HepG2 (cell line): ENCODE data around the gene BBS1. TPM values are rescaled to one million over a fixed set of nuclear protein-coding genes. Genes with fewer than 3 reads are reported as not detected.

Experiments used
- ISX ChIP-seq: sonication (generic); formaldehyde crosslinking; conservative IDR thresholded peaks from 2 replicates; pipeline ENCODE4 v1.5.0; 2020; ENCODE audit warnings: missing genetic modification reagents
- KDM4B ChIP-seq: sonication (generic); formaldehyde crosslinking; IDR thresholded peaks from 2 replicates; pipeline ENCODE4 v1.4.0; 2020; ENCODE audit warnings: missing genetic modification reagents
- KDM5A ChIP-seq: fragments of 200-600 bp; sonication (generic); IDR thresholded peaks from 2 replicates; pipeline ENCODE4 v1.7.0; 2018; ENCODE audit warnings: antibody characterized with exemption, mild to moderate bottlenecking, low read length, borderline replicate concordance
- PITX1 ChIP-seq: sonication (generic); formaldehyde crosslinking; IDR thresholded peaks from 2 replicates; pipeline ENCODE4 v1.5.1; 2020; ENCODE audit warnings: mild to moderate bottlenecking, missing genetic modification reagents
- SP4 ChIP-seq: sonication (generic); formaldehyde crosslinking; IDR thresholded peaks from 2 replicates; pipeline ENCODE4 v1.8.1; 2023; ENCODE audit warnings: mild to moderate bottlenecking, missing genetic modification reagents
- TEAD3 ChIP-seq: optimal IDR thresholded peaks from 2 replicates; pipeline ENCODE3; 2016; ENCODE audit warnings: borderline replicate concordance
- TP53 ChIP-seq: sonication (generic); formaldehyde crosslinking; conservative IDR thresholded peaks from 2 replicates; pipeline ENCODE4 v1.4.0; 2020; ENCODE audit warnings: missing genetic modification reagents
- TRIM24 ChIP-seq: sonication (generic); formaldehyde crosslinking; IDR thresholded peaks from 2 replicates; pipeline ENCODE4 v1.8.0; 2022; ENCODE audit warnings: mild to moderate bottlenecking, missing genetic modification reagents
- ZNF326 ChIP-seq: sonication (generic); formaldehyde crosslinking; IDR thresholded peaks from 2 replicates; pipeline ENCODE4 v1.4.0; 2020; ENCODE audit warnings: missing genetic modification reagents, borderline replicate concordance
- ZNF350 ChIP-seq: sonication (generic); formaldehyde crosslinking; IDR thresholded peaks from 2 replicates; pipeline ENCODE4 v1.4.0; 2020; ENCODE audit warnings: mild to moderate bottlenecking, low read depth, missing genetic modification reagents, borderline replicate concordance
- ZNF747 ChIP-seq: sonication (generic); formaldehyde crosslinking; IDR thresholded peaks from 2 replicates; pipeline ENCODE4 v1.8.1; 2023; ENCODE audit warnings: missing genetic modification reagents, mild to moderate bottlenecking, borderline replicate concordance
- ZNF781 ChIP-seq: sonication (generic); formaldehyde crosslinking; IDR thresholded peaks from 2 replicates; pipeline ENCODE4 v1.5.1; 2020; ENCODE audit warnings: borderline replicate concordance, mild to moderate bottlenecking, missing genetic modification reagents; ENCODE audit errors: not compliant biosample characterization
- ZSCAN22 ChIP-seq: sonication (generic); formaldehyde crosslinking; IDR thresholded peaks from 2 replicates; pipeline ENCODE4 v1.4.0; 2020; ENCODE audit warnings: mild to moderate bottlenecking, missing genetic modification reagents
- polyA plus RNA-seq, 8 experiments: library from polyadenylated mRNA; depleted of rRNA in 3 of 8; stranded (reverse) in 7 of 8; unstranded in 1 of 8; fragments of >200 nt; fragmentation: Illumina TruSeq in 4 of 8; extraction: Trizol in 4 of 8; gene quantifications; 2 replicates each; pipeline versions ENCODE4 v1.2.1 to v1.2.3, GENCODE V29; 2011 to 2016; ENCODE audit warnings: low read depth in 4 of 8, missing spikeins in 1 of 8, mixed read lengths in 1 of 8; ENCODE audit not compliant: insufficient read depth in 1 of 8
- total RNA-seq, 5 experiments: library from RNA; depleted of rRNA; stranded (reverse); fragments of >200 nt; fragmentation: Illumina TruSeq; extraction: Trizol; gene quantifications; 2 replicates each; pipeline ENCODE4 v1.2.3, GENCODE V29; 2016; ENCODE audit warnings: low read depth in 1 of 5
- TF ChIP-seq, protein P1 (sequence below): sonication (generic); formaldehyde crosslinking; IDR thresholded peaks from 2 replicates; pipeline ENCODE4 v1.4.0; 2020; ENCODE audit warnings: low read depth, mild to moderate bottlenecking, missing genetic modification reagents
- TF ChIP-seq, protein P2 (sequence below): sonication (generic); formaldehyde crosslinking; IDR thresholded peaks from 2 replicates; pipeline ENCODE4 v1.4.0; 2020; ENCODE audit warnings: missing genetic modification reagents, borderline replicate concordance
- TF ChIP-seq, protein P3 (sequence below): IDR thresholded peaks from 2 replicates; pipeline ENCODE4 v1.6.1; 2016; ENCODE audit warnings: missing biosample characterization, missing genetic modification reagents, low read depth
- TF ChIP-seq, protein P4 (sequence below): sonication (generic); formaldehyde crosslinking; IDR thresholded peaks from 2 replicates; pipeline ENCODE4 v1.4.0; 2020; ENCODE audit warnings: mild to moderate bottlenecking, missing genetic modification reagents, borderline replicate concordance

The BBS1 gene
- total and polyA plus RNA-seq, 2 of the 13 experiments (the other 11 are each of a cell fraction or from before 2014, with no cell fraction given): 11.7 to 14.1 TPM

DNA sequence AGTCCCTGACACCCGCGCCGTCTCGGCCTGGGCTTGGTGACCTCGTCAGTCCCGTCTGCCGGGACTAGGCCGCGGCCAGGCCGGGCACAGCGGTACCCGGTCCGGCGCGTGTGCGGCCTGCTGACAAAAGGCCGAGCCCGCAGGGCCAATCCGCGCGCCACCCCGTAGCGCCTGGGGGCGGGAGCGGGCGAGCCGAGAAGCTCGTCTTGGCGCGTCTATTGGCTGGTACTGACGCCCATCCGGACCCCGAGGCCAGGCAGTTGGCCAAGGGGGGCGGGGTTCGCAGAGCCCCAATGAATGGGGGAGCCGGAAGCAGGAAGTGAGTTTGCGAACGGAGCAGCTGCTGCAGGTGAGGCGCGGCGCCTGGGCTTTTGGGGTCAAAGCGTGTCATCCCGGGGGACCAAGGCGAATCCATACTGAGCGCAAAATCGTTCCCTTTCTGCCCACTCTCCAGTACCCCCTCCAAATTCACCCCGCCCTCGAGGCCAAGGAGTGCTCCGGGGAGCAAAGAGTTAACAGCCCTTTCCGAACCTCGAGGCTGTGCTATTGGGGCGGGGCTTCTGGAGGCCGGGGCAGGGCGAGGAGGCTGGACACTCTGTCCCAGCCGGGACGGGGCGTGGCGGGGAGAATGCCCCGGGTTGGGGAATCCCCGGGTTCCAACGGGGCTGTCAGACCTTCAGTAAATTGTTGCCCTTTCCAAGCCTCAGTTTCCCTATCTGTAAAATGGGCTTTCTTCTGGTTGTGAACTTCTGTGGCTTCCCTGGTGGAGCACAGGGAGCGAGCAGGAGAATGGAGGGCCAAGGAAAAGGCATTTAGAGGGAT is 30.1 kb upstream of the BBS1 start, which contains the start of gene DPP3 (continued):
- TF ChIP-seq ZNF747 (CRISPR knock-in tag): no peak
- peak; percentile 89 for TF ChIP-seq SP4 (CRISPR knock-in tag)
- no peak for TF ChIP-seq ZNF781 (CRISPR knock-in tag)
- no peak for TF ChIP-seq KDM4B (CRISPR knock-in tag)
- no peak for TF ChIP-seq ISX
- no peak; the same call in 1 of the 2 replicates for TF ChIP-seq ZNF350
- TF ChIP-seq TP53 (CRISPR knock-in tag): no peak
- TF ChIP-seq, protein P1, sequence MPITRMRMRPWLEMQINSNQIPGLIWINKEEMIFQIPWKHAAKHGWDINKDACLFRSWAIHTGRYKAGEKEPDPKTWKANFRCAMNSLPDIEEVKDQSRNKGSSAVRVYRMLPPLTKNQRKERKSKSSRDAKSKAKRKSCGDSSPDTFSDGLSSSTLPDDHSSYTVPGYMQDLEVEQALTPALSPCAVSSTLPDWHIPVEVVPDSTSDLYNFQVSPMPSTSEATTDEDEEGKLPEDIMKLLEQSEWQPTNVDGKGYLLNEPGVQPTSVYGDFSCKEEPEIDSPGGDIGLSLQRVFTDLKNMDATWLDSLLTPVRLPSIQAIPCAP (CRISPR knock-in tag): no peak
- TF ChIP-seq, protein P2, sequence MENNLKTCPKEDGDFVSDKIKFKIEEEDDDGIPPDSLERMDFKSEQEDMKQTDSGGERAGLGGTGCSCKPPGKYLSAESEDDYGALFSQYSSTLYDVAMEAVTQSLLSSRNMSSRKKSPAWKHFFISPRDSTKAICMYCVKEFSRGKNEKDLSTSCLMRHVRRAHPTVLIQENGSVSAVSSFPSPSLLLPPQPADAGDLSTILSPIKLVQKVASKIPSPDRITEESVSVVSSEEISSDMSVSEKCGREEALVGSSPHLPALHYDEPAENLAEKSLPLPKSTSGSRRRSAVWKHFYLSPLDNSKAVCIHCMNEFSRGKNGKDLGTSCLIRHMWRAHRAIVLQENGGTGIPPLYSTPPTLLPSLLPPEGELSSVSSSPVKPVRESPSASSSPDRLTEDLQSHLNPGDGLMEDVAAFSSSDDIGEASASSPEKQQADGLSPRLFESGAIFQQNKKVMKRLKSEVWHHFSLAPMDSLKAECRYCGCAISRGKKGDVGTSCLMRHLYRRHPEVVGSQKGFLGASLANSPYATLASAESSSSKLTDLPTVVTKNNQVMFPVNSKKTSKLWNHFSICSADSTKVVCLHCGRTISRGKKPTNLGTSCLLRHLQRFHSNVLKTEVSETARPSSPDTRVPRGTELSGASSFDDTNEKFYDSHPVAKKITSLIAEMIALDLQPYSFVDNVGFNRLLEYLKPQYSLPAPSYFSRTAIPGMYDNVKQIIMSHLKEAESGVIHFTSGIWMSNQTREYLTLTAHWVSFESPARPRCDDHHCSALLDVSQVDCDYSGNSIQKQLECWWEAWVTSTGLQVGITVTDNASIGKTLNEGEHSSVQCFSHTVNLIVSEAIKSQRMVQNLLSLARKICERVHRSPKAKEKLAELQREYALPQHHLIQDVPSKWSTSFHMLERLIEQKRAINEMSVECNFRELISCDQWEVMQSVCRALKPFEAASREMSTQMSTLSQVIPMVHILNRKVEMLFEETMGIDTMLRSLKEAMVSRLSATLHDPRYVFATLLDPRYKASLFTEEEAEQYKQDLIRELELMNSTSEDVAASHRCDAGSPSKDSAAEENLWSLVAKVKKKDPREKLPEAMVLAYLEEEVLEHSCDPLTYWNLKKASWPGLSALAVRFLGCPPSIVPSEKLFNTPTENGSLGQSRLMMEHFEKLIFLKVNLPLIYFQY (CRISPR knock-in tag): peak; percentile 70; the same call in 1 of the 2 replicates
- TF ChIP-seq PITX1: peak; percentile 27; the same call in 1 of the 2 replicates
- TF ChIP-seq ZNF326: no peak
- no peak for TF ChIP-seq TRIM24 (CRISPR knock-in tag)
- no peak for TF ChIP-seq ZSCAN22 (CRISPR knock-in tag)
- TF ChIP-seq, protein P3, sequence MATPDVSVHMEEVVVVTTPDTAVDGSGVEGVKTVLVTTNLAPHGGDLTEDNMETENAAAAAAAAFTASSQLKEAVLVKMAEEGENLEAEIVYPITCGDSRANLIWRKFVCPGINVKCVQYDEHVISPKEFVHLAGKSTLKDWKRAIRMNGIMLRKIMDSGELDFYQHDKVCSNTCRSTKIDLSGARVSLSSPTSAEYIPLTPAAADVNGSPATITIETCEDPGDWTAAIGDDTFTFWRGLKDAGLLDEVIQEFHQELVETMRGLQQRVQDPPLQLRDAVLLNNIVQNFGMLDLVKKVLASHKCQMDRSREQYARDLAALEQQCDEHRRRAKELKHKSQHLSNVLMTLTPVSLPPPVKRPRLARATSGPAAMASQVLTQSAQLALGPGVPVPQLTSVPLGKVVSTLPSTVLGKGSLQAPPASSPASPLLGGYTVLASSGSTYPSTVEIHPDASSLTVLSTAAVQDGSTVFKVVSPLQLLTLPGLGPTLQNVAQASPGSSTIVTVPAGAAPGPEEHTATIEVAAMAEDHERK (CRISPR knock-in tag): no peak
- TF ChIP-seq, protein P4, sequence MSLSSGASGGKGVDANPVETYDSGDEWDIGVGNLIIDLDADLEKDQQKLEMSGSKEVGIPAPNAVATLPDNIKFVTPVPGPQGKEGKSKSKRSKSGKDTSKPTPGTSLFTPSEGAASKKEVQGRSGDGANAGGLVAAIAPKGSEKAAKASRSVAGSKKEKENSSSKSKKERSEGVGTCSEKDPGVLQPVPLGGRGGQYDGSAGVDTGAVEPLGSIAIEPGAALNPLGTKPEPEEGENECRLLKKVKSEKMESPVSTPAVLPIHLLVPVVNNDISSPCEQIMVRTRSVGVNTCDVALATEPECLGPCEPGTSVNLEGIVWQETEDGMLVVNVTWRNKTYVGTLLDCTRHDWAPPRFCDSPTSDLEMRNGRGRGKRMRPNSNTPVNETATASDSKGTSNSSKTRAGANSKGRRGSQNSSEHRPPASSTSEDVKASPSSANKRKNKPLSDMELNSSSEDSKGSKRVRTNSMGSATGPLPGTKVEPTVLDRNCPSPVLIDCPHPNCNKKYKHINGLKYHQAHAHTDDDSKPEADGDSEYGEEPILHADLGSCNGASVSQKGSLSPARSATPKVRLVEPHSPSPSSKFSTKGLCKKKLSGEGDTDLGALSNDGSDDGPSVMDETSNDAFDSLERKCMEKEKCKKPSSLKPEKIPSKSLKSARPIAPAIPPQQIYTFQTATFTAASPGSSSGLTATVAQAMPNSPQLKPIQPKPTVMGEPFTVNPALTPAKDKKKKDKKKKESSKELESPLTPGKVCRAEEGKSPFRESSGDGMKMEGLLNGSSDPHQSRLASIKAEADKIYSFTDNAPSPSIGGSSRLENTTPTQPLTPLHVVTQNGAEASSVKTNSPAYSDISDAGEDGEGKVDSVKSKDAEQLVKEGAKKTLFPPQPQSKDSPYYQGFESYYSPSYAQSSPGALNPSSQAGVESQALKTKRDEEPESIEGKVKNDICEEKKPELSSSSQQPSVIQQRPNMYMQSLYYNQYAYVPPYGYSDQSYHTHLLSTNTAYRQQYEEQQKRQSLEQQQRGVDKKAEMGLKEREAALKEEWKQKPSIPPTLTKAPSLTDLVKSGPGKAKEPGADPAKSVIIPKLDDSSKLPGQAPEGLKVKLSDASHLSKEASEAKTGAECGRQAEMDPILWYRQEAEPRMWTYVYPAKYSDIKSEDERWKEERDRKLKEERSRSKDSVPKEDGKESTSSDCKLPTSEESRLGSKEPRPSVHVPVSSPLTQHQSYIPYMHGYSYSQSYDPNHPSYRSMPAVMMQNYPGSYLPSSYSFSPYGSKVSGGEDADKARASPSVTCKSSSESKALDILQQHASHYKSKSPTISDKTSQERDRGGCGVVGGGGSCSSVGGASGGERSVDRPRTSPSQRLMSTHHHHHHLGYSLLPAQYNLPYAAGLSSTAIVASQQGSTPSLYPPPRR (CRISPR knock-in tag): 0 out of 2 replicates have a peak, but pooled peaks have one; percentile 9
- peak; percentile 75; the same call in 1 of the 2 replicates for TF ChIP-seq KDM5A
- no peak for TF ChIP-seq TEAD3 (CRISPR knock-in tag)
